GM21786 (cell line): ENCODE measurements around the gene FXN.
"Not testable (repeated sequence)": the region's sequence is repeated elsewhere in the genome, so short reads cannot be mapped to it uniquely, and the experiment has no call there.

Experiments used
- ATAC-seq: cut with Tn5 transposase; IDR thresholded peaks from one replicate; pipeline ENCODE4 v1.9.1; 2021; ENCODE audit not compliant: unreplicated experiment

FXN gene

GRCh38 chr9:69035438-69036308, at the start of gene FXN:
Gene FXN (plus strand): TSS chr9:69035752. CDS start chr9:69035783, 31 bp downstream.
- ATAC-seq = peak; percentile 95

- ATAC-seq = not testable (repeated sequence)
Observed at GRCh38 chr9:68986949-68987348, 48.6 kb upstream of the FXN start.

DNA sequence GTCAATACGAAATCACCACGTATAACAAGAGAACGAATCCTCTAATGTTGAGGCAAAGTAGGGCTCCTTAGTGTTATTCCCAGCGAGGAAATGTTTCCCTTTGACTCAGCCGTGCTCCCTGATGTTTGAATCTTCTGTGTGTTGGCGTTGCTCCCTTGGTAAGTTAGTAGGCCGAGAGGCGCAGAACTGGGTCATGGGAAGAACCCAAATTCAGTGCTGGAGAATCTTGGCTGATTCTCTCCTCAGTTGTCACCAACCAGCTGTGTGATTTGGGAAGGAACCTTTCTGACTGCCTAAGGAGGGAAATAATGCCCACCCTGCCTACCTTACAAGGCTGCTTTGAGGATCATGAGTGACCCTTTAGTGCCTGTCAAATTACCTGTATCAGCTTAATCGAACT, 44.1 kb upstream of the FXN start:
- no peak for ATAC-seq

- ATAC-seq = no peak
Observed at GRCh38 chr9:68995776-68996175, 39.8 kb upstream of the FXN start.

DNA sequence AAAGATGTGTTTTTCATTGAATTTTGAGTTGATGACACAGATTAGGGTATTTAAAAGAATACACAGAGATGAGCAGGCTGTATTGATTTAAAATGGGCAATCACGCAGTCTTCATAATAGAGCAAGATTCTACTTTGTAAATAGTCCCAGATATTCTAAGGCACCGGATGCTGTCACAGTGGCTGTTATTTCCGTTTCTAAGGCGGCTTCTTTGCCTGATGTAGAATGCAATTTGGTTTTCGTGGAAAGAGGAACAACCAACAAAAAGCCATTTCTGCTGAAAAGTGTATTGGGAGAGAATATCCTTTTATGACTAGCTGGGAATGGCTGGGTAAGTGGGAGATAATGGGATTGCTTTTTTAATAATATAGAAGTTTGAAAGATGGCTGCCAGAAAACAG, 39.1 kb upstream of the FXN start:
- ATAC-seq = no peak

DNA sequence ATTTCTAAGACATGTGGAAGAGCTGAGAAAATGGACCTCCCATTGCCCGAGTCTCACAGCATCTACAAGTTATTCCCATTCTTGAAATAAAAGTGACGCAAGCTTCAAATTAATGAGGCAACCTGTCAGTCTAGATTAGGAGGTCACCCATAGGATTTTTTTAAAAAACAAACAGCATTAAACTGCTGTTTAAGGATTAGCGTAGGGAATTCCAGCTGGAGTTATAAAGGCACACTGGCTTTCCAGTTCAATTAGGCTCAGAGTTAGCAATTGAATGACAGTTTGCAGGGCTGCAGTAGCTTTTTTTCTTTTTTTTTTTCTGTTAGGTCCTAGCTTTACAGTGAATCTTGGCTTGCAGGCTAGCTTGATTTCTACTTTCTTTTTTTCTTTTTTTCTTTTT, 37.9 kb upstream of the FXN start:
- no peak for ATAC-seq

GRCh38 chr9:68998385-68998784, 37.2 kb upstream of the FXN start:
- ATAC-seq = no peak

DNA sequence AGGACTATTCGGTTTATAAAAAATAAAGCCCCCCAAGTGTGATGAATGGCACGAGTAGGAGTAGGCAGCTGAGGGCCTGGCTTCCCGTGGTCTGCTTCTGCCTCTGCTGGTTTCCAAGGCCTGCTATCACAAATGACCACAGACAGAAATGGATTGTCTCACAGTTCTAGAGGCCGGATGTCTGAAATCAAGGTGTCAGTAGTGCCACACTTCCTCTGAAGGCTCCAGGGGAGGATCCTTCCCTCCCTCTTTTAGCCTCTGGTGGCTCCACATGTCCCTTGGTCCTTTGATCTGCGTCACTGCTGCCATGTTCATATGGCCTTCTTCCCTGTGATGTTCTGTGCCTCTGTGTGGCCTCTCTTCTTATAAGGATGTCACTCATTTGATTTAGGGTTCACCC, 36.7 kb upstream of the FXN start:
- no peak for ATAC-seq

DNA sequence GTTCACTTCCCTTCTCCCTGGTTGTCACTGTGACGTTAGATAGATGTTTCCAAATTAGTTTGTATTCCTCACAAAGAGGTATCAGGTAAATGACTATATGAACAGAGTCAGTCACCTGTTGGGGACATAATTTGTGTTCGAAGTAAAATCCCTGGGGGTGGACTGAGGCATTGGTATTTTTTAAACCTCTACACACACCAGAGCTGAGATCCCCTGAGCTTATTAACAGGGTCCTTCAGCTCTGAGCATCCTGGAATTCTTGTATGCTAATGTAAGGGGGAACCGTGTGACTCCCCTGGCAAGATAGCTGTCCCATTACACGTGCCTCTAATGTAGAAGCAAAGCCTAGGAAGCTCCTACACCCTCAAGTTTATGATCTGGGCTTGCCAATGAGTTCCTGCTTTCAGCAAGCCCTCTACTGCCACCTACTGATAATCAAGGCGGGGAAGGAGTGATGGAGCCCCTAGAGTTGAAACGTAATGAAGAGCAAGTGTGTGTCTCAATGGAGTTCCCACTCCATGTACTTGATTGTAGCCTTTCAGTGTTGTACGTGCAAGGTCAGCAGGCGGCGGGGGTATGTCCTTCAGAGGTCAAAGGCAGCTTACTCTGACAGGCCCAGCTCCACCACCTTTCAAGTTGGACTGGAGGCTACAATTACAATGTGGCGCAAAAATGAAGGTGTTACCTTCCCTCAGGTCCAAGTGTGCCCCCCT, 36.0 kb upstream of the FXN start:
- peak; percentile 84 for ATAC-seq

DNA sequence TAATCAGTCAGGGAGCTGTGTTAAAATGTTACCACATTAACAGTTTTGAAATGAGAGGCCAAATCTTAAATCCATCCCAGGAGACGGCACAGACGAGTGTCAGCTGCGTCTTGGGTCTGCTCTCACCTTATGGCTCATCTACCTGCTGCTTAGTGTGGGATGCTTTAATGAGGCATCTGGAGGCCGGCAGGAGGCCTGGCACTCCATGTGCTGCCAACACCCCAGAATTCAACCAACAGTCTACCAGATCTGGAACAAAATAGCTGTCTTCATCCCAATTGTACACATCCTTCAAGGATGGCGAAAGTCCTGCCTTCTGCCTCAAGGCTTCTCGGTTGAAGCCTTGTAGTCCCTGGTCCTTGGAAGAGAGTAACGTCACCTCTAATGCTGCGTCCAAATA, 33.6 kb upstream of the FXN start:
- ATAC-seq = no peak

DNA sequence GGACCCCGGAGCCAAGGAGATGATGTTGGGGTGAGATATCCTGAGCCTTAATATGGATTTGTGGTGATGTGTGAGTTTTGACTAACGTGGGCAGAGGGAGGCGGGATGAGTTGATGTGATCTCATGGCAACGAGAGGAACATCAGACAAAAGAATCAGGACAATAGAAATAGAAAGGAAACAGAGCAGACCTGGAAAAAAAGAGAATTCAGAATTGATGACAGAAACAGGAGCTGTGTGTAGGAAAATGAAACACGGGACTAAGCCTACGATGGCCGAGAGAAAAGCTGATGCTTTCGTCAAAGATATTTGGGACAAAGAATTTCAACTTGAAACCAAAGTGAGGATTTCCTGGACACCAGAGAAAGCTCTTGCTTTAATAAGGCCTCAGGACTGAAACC, 32.5 kb upstream of the FXN start:
- ATAC-seq = no peak

DNA sequence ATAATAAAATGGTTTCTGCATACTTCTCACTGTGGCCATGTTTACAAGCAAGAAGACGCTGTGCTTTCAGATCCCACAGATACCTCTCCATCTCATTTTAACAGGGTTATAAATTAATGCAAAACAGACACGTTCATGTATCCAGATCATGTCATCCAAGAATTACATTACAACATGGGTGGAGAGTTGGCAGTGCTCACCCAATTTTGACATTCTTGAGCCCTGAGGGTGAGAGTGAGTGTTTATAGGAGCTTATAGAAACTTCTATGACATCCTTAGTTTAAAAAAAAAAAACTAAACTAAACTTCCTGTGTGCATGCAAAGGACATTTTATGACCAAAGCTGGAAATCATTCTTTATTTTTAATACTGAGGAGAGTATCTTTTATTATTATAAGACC, 30.7 kb upstream of the FXN start:
- ATAC-seq = no peak

DNA sequence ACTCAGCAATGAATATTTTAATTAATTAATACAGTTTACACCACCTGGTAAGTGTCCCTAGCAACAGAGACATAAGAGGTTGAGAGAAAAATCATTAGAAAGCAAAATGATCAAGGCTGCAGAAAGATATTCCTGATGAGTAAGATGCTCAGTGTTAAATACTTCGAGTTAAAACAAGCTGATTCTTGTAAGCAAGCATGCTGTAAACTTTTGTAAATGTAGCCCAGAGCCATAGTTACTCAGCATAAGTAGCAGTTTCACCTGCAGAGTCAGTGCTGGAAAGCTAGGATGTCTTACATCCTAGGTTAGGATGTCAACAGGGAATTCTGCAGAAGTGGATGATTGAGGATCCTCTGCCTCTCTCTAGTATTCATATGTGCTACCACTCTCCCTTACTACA, 25.8 kb upstream of the FXN start:
- ATAC-seq = no peak

DNA sequence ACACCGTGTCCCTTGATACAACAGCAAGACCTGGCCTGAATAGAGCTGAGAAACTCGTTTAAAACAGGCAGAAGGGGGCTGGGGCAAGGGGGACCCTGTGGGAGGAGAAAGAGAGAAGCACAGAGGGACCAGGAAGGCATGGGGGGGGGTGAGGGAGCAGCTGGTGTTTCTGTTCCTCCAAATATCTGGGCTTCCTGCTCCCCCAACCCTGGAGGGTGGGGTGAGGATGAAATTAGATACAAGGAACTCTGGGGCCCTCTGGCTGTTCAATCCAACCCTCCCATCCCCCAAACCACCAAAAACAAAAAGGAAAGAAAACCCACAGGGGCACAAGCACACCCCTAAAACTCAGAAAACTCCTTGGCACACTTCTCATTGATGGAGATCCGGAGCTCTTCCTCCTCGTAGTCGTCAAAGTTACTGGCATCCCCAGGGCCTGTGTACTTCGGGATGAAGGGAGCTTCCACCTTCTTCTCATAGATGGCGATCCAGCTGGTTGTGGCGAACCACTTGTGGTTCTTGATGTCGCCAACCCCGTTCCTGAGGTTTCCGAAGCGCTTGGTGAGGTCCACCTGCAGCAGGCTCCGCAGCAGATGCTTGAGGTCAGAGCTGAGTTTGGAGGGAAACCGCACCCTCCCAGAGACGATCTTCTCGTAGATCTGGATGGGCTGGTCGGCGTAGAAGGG, 22.7 kb upstream of the FXN start:
- ATAC-seq = no peak

DNA sequence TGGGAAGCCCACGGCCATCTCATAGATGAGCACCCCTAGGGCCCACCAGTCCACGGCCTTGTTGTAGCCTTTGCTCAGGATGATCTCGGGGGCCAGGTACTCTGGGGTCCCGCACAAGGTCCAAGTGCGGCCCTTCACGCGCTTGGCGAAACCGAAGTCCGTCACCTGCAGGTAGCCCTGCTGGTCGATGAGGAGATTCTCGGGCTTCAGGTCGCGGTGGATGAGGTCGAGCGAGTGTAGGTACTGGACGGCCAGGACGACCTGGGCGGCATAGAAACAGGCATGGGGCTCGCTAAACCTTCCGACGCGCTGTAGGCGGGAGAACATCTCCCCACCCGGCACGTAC, 22.2 kb upstream of the FXN start:
- no peak for ATAC-seq

DNA sequence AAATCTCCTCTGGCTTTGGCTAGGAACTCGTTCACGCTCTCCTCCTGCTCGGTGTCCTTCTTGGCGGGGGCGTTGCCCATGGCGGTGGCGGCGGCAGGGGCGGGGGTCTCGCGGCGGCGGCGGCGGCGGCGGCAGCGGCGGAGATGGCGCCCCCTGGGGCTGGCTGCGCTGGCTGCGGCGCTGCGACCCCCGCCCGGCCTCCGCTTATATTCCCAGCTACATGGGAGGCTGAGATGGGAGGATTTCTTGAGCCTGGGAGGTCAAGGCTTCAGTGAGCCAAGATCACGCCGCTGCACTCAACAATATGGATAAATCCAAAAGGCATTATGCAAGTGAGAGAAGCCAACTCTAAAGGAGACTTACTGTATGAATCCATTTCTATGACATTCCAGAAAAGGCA, 21.5 kb upstream of the FXN start, which contains the start of gene PRKACG:
Gene PRKACG, minus strand, starts transcription at position 101 of the 400 bp plus-strand sequence. Its CDS starts 21 bp downstream, at position 80.
- no peak for ATAC-seq

- no peak for ATAC-seq
Observed at GRCh38 chr9:69016191-69017096, 19.1 kb upstream of the FXN start.

GRCh38 chr9:69018737-69019136, 16.8 kb upstream of the FXN start:
- no peak for ATAC-seq

DNA sequence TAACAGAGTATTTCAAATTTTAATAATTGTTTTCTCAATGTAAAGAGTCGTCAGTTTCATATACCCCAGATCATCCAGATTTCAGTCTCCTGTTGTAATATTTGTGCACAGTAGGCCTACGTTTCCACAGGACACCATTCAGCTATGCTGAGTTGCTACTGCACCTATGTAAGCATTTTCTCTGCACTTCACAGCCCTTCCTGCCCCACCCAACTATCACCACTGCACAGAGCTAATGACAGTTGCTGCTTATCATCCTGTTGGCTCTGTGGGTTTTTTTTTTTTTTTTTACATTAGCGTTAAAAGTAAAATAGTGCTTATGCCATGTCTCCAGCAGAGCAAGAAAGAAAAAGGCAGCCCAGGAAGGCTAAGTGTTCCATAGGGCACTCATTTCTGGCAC, 15.7 kb upstream of the FXN start:
- ATAC-seq = no peak

DNA sequence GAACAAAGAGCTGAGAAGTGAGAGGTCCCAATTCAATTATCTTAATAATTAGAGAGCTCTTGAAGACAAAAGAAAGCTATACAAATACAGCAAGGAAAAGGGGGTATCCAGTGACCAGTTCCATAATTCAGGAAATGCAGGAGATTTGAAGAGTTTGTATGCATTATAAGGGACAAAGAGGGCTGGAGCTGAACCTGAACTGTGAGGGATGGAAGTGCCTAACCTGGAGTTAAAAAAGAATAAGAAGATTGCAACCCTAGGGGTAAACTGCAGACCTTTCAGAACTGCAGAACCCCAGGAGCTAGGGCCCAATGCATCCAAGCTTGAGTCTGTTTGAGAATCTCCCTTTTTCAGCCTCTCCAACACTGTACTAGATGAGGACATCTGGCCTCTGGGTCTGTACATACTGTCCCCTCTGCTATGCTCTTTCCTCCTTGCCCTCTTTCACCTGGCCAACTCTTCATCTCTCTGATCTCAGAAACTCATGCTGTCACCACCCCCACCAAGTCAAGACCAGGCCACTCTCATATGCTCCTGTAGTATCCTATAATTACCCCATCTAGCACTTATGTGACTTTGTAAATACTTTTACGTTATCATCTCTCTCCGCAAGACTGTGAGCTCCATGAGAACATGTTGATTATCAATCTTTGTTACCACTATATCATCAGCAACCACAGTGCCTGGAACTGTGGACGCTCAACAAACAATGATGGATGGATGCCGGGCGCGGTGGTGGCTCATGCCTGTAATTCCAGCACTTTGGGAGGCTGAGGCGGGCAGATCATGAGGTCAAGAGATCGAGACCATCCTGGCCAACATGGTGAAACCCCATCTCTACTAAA, 15.0 kb upstream of the FXN start:
- no peak for ATAC-seq
